Kidney tubule cell (primary cell): Measurements from ENCODE around the gene PDK1.
A peak's percentile ranks its signal among the peaks of the same experiment; 100 is the strongest.

Experiments used
- DNase-seq: peaks from one replicate; pipeline ENCODE4 v3.0.0-alpha.2; 2018; ENCODE audit warnings: low spot score

Gene PDK1

DNA sequence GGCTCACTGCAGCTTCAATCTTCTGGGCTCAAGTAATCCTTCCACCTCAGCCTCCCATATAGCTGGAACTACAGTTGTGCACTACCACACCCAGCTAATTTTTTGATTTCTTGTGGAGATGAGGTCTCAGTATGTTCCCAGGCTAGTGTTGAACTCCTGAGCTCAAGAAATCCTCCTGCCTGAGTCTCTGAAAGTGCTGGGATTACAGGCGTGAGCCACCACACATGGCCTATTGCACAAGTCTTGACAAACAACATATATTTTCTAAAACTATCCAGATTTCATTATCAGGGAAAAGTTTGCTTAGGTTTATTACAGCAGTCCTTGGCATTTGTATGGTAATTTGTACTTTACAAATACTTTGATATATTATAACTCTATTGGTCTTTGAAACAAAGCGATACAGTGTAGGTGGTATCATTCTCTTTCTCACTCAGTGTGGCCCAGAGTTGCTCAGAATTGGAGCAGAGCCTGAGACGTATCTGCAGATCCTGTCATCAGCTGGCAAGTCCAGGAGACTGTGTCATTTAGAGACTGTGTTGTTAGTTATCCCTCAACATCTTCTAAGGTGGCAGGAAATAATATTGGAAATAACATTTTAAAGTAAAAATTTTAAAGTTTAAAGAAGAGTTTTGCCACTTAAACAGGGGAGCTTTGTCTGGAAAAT is 41.4 kb downstream of the PDK1 start:
- no peak for DNase-seq

DNA sequence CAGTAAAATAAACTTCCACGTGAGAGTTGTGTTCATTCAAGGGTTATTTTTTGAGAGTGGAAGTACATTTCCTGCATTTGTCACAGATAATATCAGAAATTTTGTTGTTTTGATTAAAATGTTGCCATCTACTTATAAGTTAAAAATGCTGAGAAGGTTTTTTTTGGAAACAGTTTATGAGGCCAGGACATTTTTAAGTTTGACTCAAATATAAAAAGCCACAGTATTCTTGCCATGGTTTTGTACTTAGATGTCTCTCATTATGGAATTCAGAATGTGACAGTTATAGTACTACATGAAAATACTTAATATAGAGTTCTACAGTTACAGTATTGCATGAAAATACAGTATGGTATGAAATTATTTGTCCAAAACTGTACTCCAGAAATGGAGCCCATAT is 44.1 kb downstream of the PDK1 start:
- DNase-seq, result no peak

DNA sequence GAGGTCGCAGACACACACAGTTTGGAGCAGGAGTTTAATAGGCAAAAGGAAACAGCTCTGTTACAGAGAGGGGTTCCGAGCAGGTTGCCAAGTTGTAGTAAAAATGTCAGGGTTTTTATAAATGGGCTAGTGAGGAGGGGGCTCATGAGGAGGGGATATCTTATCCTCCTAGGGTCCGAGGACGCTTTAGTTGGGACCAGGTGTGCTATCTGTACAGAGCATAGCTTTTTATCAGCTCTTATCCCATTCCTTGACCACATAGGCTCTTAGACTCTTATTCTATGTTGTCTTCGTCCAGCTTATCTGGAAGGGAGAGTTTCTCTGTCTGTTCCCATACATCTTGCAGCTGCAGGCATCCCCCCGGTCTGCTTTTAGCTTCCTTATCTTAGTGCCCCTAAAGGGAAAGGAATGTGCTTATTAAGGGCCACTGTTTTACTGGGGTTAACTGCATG is 44.7 kb downstream of the PDK1 start:
- DNase-seq, result no peak

DNA sequence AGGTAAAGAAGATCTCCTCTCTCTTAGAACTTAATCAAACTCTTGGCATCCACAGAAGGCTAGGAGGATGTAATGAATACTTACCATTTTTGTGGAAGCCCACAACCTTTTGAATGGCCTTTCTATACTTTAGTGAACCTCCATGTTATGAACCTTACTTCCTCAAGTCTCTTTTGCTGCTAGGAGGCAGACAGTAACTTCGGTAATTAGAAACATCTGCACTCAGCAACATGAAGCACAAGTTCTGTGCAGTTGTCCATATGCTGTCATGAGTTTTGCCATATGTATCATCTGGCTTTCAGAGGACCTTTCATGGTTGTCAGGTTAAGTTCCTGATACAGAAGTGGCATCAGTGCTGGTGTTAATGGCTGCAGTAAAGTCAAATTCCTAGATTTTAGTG is 50.4 kb downstream of the PDK1 start:
- DNase-seq, result no peak

DNA sequence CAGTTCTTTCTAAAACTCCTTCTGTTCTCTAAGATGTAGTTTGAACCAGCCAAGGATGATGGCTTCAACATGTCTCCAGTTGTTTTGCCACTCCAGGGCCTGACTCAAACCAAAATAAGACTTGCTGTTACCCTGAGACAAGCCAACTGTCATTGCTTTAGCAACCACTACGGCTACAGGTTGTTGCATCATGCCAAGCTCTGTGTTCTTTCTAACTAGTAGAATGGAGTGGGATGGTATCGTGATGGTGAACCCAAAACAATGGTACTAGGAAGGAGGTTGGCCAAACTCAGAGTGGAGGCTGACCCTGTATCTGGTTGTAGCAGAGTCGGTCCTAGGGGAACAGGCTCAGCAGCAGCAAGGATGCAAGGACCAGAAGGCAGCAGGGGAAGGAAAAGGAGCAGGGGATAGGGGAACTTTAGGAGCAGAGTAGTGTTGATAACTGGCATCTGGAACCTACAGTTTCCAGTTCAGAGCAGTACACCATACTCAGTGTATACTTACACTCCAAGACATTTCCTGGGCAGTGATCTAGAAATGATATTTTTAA is 51.6 kb downstream of the PDK1 start:
- no peak for DNase-seq

DNA sequence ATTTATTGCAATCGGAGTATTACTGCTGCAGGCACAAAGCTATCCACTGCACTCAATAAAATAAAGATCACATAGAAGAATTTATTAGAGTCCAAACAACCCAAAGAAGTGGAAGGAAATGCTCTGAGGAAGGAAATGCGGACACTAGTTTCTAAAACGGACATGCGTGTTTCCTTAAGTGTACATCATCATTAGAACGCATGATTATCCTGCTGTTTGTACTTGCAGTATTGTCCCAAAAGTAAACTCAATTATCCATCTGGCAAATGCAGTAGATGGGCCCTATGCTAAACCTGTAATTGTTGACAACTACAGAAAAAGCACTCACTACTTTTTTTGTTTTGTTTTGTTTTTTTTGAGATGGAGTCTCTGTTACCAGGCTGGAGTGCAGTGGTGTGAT is 53.6 kb downstream of the PDK1 start:
- DNase-seq, result no peak

DNA sequence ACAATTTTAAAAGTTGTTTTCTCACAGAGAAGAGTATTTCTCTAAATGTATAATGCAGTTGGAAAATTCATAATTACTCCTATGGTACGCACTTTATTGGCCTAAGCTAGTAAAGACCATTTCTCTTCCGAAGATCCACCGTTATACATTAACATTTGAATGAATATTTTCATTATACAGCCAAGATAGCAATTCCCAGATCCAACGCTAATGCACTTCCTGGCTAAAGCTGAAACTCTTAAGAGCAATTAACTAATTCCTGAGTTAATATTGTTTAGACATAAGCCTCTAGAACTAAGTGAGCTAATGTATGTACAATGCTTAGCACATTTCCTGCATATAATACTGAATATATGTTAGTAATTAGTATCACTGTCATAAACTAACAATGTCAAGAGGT is 56.2 kb downstream of the PDK1 start:
- DNase-seq, result no peak

DNA sequence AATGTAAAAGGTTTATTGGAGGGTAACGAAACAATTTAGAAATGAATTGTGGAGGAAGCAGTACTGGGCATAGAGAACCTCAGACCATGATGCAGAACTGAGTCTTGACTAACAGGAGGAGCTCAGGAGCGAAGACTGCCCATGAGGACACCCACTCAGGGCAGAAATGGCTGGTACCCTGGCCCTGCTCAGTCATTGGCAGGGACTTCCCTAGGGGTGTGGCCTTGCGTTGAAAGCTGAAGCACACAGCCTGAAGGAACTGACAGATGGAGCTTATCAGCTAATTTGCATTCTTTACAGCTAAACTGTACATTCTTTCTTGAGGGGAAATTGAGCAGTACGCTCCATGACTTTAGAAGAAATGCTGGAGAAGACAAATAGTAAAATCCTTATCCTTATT is 57.1 kb downstream of the PDK1 start:
- no peak for DNase-seq

DNA sequence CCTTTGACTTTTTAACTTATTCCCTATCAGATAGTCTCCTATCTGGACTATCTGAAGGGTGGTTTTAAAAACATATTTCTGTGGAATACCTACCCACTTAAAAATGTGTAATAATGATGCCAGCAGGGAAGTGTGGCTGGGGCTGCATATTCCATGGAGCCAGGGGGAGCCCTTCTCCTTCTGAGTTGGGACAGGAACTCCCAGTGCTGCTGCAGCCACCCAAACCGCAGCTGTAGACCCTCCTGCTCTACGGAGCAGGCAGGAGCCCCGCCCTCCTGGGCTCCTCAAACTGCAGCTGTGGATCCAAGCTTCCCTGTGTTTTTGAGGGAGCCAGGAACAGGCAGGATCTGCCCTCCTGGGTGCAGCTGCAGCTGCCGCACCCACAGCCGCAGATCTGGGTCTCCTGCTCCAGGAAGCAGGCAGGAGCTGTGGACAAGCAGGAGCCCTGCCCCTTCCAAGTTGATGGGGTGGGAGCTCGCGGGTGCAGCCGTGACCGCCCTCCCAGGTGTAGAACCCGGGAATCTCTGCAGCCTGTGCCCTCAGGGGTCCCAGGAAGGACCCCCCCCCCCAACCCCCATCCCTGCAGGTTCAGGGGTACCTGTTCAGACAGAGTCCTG is 57.8 kb downstream of the PDK1 start:
- DNase-seq, result no peak

DNA sequence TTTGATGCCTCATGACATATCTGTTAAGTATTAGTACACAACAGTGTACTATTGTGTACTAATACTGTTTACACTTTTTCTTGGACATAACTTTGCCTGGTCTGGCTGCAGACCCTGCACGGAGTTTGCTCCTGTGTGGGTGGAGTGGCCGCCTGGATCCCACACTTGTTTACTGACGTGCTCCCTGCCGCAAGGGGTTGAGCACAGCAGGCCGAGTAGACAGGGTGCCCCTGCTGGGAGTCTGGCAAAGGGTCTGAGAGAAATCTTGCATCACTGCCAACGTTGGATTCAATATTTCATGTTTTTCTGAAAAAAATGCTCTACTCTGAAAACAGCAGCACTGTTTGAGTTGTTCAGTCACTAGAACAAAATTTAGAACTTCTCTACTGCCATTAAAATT is 59.0 kb downstream of the PDK1 start:
- DNase-seq, result no peak

DNA sequence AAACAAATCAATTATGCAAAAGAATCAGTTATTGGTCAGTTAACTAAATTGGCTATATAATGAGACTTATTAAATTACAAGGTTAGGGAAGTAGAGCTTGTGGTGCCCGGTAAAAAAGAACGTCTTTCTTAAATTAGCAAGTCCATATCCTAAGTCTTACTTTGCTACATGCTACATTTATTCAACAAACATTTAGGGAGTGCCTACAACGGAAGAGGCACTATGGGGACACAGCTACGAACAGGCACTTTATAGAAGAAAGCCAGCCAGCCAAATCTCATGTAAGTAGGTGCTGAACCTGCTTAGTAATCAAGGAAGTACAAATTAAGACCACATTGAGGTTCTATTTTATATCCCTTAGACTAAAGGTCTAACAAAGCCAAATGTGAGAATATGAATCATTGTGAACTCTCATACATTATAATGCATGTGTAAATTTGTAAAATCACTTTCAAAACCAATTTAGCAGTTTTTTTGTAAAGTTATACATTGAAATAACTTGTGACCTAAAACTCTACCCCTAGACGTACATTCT is 59.9 kb downstream of the PDK1 start:
- no peak for DNase-seq

DNA sequence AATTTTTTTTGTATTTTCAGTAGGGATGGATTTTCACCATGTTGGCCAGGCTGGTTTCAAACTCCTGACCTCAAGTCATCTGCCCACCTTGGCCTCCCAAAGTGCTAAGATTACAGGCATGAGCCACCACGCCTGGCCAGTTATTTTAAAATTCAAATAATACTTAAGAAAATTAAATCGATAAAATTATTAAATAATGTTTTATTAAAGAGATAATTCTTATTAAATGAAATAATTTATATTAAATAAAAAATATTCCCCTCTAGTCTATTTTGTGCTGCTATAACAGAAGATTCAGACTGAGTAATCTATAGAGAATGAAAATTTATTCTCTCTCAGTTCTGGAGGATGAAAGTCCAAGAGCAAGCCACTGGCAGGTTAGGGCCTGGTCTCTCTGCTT is 61.2 kb downstream of the PDK1 start:
- DNase-seq, result no peak

DNA sequence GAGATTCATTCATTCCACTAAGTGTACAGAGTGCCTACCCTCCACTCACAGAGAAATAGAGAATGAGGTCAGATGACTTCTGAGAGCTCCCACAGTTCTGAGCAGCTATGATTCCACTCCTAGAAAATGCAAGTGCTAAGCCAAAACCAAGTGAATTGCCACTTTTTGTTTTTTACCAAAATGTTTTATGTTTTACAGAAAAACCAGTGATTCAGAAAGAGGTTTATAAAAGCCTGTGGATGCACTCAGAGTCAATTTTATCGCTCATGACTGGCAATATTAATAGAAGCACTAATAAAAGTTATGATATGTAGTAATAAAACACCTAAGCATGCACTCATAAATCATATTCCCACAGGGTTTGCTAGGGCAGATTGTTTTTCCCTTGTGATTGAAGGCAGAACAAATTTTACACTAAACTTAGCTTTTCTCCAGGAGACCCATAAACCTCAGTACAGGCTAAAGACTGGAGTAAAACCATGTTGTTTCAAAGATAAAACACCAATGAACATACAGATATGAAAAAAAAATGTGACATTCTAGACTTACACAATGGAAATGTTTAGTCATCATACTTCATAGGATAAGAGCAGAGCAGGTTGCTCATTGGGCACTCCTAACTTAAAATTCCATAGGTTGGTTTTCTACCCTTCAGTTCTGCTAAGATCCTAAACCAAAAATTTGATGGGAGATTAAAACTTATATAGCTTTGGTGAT is 67.5 kb downstream of the PDK1 start:
- no peak for DNase-seq

DNA sequence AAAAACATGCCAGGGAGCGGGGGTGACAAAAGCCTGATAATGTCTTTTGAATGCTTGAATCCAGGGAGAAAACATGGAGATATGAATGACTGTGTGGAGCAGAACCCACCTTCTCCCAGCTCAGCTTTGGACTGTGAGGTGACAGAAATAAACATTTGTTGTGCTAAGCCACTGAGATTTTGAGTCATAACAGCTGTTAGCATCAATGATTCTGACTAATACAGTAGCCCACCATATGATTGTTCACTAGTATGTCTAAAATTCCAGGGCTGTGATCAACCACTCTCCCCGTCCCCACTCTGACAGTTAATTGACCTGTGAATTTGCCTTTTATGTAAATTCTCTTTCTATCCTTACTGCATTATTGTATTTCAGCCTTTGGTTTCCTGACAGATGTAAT is 69.1 kb downstream of the PDK1 start:
- peak; percentile 29 for DNase-seq

DNA sequence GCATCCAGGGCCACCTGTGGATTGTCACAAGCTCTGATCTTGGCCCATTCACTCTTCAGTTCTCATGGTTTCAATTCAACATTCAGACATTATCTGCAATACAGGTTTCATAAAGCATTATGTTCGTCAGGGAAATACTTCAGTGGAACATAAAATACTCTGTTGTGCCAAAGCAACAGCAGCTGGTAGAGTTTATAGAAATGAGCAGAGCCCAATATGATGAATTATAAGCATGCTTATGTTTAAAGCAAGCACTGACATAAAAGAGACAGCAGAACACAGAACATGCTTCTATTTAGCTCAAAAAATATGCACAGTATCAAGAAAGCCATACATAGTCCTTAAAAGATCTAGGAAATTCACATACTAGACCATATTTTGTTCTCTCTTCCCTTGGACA is 71.3 kb downstream of the PDK1 start:
- DNase-seq, result no peak

DNA sequence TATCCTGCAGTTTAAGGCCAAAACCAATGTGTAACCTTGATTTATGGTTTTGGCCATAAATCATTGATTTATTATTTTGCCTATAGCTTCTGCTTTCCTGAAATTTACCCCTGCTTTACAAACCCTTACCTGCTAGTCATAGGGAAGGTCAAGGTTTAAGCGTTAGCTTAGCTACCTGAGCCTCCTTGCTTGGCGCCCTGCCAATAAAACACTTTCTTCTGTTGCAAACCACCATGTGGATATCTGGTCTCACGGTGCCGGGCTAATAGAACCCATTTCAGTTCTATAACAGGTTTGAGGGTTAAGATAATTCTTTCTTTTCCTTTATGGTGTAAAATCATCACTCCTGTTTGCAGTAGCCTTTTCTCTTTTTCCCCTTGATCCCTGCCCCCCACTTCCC is 72.2 kb downstream of the PDK1 start:
- no peak for DNase-seq

DNA sequence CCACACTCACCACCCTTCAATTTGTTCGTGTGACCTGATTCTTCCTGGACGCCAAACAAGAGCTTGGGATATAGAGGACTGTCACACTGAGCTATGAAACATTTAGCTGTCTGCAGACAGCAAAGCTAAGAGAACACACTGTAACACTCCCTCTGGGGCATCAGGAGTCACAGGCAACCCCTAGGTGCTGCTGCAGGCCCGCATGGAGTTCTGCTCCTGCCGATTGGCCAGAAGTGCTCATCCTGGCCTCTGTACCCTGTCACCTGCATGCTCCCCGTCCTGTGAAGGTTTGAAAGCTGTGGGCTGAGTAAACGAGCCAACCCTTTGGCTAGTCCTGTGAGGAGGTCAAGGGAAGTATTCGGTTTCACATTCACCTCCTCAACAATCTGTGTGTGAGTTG is 73.7 kb downstream of the PDK1 start:
- no peak for DNase-seq

DNA sequence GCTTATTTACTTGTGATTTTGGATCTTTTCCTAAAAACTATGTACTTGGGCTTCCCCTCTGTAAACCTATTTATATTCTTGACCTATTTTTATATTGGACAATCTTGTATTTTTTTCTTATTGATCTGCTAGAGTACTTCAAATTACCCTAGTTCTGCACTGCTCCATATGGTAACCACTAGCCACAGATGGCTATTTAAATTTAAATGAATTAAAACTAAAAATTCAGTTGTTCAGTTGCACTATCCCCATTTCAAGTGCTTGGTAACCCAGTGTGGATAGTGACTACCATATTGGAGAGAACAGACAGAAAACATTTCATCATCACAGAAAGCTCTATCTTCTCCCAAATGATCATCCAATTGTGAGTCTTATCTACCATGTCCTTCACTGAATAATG is 74.3 kb downstream of the PDK1 start:
- DNase-seq, result no peak

DNA sequence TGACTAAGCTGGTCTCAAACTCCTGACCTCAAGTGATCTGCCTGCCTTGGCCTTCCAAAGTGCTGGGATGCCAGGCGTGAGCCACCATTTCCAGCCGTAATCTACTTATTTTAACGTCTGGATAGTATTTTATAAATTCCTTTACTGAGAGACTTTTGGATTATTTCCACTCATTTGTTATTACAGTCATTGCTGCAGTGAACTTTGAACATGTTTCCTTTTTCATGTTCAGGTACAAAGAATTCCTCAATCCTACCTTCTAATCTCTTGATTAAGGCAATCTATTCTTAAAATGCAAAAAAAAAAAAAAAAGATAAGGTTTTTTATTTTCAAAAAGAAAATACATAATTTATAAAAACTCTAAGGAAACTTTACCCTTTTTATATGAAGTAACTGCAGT is 78.6 kb downstream of the PDK1 start:
- no peak for DNase-seq

DNA sequence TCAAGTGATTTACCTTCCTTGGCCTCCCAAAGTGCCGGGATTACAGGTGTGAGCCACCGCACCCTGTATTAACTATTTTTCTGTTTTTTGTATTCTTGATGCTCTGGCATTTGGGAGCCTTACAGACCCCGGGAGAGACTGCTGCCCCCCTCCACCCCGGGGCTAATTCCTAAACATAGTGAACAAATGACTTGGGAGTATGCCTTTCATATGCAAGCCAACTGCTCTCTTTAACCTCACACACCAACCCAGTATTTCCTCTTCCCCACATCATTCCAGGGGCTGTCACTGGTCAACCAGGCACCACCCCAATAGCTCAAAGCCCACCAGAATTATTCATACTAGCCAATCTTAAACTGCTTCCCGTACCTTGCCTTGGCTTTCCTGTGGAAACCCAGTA is 79.7 kb downstream of the PDK1 start:
- DNase-seq, result no peak

DNA sequence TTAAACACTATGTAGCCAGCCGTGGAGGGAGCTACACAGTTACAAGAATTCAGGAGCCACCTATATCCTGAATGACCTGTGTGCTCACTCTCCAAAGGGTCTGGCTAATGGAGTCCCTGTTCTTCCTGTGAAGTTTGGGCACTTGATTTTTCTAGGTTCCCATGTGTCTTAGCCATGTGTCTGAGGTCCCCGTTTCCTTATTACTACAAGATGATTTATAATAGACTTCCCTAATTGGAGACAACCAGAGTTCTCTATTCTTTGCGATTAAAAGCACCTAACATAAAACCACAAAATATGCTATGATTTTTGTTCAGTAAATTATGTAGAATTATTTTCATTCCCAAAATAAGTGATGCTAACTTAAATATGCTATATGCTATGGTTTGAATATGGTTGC is 83.4 kb downstream of the PDK1 start:
- DNase-seq, result no peak

DNA sequence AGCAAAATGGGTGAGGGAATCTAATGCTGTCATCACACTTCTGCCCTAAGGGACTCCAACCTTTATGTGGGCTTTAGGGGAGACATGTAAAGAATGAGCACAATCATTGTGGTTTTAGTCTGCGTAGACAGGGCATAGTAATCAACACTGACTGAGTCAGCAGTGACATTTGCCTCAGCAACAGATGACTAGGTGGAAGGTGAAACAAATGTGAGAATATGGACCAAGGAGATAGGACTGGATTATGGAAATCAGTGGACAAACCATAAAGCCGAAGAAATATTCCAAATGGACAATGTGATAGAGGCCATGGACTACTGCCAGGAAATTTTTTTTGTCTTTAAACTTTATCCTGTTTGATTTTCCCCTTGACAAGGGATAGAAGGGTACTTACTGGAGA is 83.9 kb downstream of the PDK1 start:
- peak; percentile 15 for DNase-seq

DNA sequence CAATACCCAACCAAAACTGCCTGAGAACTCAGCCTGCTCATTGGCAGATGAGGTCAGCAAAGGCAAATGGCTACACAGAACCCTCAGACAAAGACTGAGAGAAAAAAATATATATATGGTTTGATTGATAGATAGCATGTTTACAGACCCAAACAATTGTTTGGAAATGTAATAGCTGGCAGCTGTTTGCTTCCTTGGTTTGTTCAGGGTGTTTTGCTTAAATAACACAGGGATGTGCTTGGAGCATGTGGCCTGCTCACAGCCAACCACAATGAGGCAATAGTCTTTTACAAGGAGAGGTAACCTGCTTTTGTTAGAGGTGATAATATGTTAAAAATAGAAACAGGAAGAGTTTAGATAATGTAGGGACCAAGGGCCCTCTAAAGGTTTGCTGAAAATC is 84.5 kb downstream of the PDK1 start:
- DNase-seq, result no peak
